Endothelial cell (in vitro differentiated cells): ENCODE data around the gene ABL2. TPM values are rescaled to one million over a fixed set of nuclear protein-coding genes. Genes with fewer than 3 reads are reported as not detected.
"Not testable (repeated sequence)": the region's sequence is repeated elsewhere in the genome, so short reads cannot be mapped to it uniquely, and the experiment has no call there.

ENCODE experiments used
- DNase-seq: peaks from one replicate; pipeline ENCODE4 v3.0.0; 2021; ENCODE audit warnings: low spot score
- H3K27ac Mint-ChIP-seq: one replicate; pipeline ENCODE4 v1.8.0; 2021; ENCODE audit warnings: mixed read lengths, inconsistent platforms; ENCODE audit not compliant: unreplicated experiment
- H3K27me3 Mint-ChIP-seq: one replicate; pipeline ENCODE4 v1.8.0; 2021; ENCODE audit warnings: mild to moderate bottlenecking, moderate library complexity, mixed read lengths, inconsistent platforms; ENCODE audit not compliant: unreplicated experiment
- H3K36me3 Mint-ChIP-seq: one replicate; pipeline ENCODE4 v1.8.0; 2021; ENCODE audit warnings: mild to moderate bottlenecking, low read depth, mixed read lengths, inconsistent platforms; ENCODE audit not compliant: unreplicated experiment
- H3K4me1 Mint-ChIP-seq: one replicate; pipeline ENCODE4 v1.8.0; 2021; ENCODE audit warnings: mild to moderate bottlenecking, mixed read lengths, inconsistent platforms; ENCODE audit not compliant: unreplicated experiment
- H3K4me3 Mint-ChIP-seq: one replicate; pipeline ENCODE4 v1.8.0; 2021; ENCODE audit warnings: mild to moderate bottlenecking, mixed read lengths, inconsistent platforms; ENCODE audit not compliant: unreplicated experiment
- H3K9me3 Mint-ChIP-seq: one replicate; pipeline ENCODE4 v1.8.0; 2021; ENCODE audit warnings: mixed read lengths, inconsistent platforms; ENCODE audit not compliant: unreplicated experiment
- CTCF ChIP-seq: fragments of 200-600 bp; sonication (generic); IDR thresholded peaks from one replicate; pipeline ENCODE4 v1.5.0; 2021; ENCODE audit warnings: antibody characterized with exemption; ENCODE audit not compliant: unreplicated experiment
- total RNA-seq: library from RNA; stranded (reverse); fragmentation: NEBNext Ultra II Directional; extraction: Animal tissue kit (Norgen Biotek cat#: 25700); gene quantifications from one replicate; pipeline ENCODE4 v1.2.1, GENCODE V29; 2021; ENCODE audit not compliant: unreplicated experiment

Gene ABL2
- total RNA-seq, 1 donor from 2014 or later: 160 TPM

- Mint-ChIP-seq H3K27ac (no peak overlapping the region), H3K9me3 (no peaks in the 10 kb centered on the region), H3K36me3 (peaks cover 5% of the 10 kb centered on the region), H3K4me3 (no peak overlapping the region), H3K4me1 (no peaks in the 10 kb centered on the region), H3K27me3 (no peaks in the 10 kb centered on the region)
- TF ChIP-seq CTCF: no peak
- DNase-seq: no peak
These were observed 11.5 kb downstream of the ABL2 start for GRCh38 chr1:179217943-179218507.

GRCh38 chr1:179213317-179213716, 16.2 kb downstream of the ABL2 start:
- H3K27ac Mint-ChIP-seq, H3K4me3 Mint-ChIP-seq, H3K27me3 Mint-ChIP-seq, H3K36me3 Mint-ChIP-seq, DNase-seq, H3K9me3 Mint-ChIP-seq, H3K4me1 Mint-ChIP-seq: not testable (repeated sequence)

DNA sequence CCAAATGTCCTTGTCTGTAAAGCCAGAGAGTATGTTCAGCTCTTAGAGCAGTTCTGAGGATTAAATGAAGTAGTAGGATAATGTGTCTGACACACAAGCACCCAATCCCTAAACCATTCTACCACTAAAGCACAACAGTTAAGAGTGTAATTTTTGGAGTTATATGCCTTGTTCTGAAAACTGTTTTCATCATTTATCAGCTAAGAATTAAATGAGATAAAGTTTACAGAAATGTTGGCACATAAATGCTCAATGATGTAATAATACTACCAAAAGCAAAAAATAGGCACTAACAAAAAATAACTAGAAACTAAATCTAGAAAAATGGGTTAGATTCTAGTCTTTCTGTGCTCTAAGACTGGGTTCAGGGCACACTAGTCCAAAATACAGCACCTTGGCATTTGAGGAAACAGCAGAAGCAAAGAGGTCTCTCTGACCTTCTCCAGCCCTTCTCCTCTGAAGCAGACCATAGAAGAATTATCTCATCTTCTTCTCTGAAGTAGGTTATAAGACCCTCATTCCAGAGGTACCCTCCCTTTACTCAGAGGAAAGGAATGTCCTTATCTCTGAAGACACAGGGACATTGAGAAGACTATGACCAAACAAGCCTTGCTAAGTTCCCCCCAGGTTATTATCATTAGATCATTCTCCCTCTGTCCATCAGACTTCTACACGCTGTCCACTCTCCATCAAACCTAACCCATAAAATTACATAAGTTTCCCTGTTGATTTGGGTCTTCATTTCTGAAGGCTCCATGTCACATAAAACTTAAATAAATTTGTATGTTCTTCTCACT, 20.6 kb downstream of the ABL2 start:
- DNase-seq: no peak
- H3K4me3 Mint-ChIP-seq: no peak overlapping the region
- no peaks in the 10 kb centered on the region for H3K36me3 Mint-ChIP-seq
- no peaks in the 10 kb centered on the region for H3K9me3 Mint-ChIP-seq
- no peaks in the 10 kb centered on the region for H3K27me3 Mint-ChIP-seq
- H3K27ac Mint-ChIP-seq: peak overlapping the region; percentile 15
- H3K4me1 Mint-ChIP-seq: peaks cover 6% of the 10 kb centered on the region
- TF ChIP-seq CTCF: no peak

GRCh38 chr1:179206812-179207211, 22.7 kb downstream of the ABL2 start:
- Mint-ChIP-seq H3K36me3 (no peaks in the 10 kb centered on the region), H3K4me3 (no peak overlapping the region), H3K9me3 (no peaks in the 10 kb centered on the region), H3K27ac (no peak overlapping the region), H3K27me3 (no peaks in the 10 kb centered on the region), H3K4me1 (peaks cover 15% of the 10 kb centered on the region)
- no peak for TF ChIP-seq CTCF
- no peak for DNase-seq

GRCh38 chr1:179205284-179205683, 24.2 kb downstream of the ABL2 start:
- no peak for DNase-seq

More at GRCh38 chr1:179205284-179205683, 24.2 kb downstream of the ABL2 start:
- H3K27me3 Mint-ChIP-seq: no peaks in the 10 kb centered on the region
- H3K27ac Mint-ChIP-seq: no peak overlapping the region
- no peaks in the 10 kb centered on the region for H3K9me3 Mint-ChIP-seq
- H3K4me1 Mint-ChIP-seq: peaks cover 15% of the 10 kb centered on the region
- no peaks in the 10 kb centered on the region for H3K36me3 Mint-ChIP-seq
- no peak for TF ChIP-seq CTCF
- H3K4me3 Mint-ChIP-seq: no peak overlapping the region
